ENCODE results near the gene ECD.

Gene ECD

DNA sequence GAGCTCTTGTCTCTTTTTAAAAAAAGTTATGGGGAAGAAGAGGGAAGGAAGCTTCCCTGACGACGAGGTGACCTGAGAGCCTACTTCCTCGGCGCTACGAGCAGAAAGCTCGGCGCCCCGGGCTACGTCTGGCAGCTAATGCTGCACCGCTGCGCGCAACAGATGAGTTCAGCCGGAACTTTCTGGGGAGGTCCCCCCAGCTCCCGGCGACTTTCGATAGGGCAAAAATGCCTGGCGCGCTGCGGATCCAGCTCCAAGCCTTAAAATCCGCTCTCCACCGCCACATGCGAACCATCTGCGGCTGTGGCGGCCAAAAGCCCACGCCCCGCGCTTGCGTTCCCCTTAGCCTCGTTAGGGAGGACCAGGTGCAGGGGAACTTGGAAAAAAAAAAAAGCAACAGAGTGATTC, 71.8 kb downstream of the ECD start:
- DNase-seq, result peak; percentile 71

DNA sequence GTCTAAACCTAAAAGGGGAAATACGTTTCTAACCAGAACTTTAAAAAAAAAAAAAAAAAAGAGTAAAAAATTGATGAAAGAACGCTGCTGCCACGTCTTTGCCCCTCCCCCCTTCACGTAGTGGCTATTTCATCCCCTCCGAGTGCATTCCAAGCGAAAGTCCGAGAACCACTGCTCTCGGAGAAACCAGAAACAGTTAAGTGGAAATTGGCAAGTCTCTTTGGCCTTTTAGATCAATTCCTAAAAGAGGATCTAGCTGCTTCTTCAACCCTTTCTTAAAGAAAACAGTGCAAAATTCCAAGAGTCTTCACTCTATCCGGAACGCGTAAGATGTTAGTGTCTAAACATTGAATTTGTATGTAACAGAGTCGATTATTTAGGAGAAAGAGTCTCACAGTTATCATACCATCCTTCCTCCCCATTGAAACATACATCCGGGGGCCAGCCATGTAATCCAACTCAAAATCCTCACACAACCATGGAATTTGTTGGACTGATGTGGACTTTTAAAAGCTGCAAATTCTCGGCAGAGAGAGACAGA, 72.3 kb downstream of the ECD start:
- DNase-seq, result peak; percentile 53

DNA sequence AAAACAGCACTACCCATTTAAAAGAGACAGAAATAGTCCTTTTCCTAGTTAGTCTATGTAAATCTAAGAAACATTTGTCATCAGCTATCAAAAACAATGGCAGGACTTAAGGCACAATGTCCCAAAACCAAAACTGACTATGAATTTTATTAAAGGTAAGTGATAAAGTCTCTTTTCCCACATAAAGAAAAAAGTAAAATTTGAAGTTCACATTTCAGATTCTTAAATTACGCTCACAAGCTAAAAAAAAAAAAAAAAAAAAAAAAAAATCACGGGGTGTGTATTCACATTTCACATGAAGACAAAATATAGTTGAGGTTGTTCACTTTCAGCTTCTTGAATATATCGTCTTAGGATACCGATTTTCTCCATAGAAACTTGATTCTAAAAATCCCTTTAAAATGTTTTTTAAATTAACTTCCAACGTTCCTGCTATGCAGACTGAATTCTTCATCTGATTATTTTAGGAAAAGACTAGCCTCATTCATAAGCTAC, 72.8 kb downstream of the ECD start:
- no peak for DNase-seq

DNA sequence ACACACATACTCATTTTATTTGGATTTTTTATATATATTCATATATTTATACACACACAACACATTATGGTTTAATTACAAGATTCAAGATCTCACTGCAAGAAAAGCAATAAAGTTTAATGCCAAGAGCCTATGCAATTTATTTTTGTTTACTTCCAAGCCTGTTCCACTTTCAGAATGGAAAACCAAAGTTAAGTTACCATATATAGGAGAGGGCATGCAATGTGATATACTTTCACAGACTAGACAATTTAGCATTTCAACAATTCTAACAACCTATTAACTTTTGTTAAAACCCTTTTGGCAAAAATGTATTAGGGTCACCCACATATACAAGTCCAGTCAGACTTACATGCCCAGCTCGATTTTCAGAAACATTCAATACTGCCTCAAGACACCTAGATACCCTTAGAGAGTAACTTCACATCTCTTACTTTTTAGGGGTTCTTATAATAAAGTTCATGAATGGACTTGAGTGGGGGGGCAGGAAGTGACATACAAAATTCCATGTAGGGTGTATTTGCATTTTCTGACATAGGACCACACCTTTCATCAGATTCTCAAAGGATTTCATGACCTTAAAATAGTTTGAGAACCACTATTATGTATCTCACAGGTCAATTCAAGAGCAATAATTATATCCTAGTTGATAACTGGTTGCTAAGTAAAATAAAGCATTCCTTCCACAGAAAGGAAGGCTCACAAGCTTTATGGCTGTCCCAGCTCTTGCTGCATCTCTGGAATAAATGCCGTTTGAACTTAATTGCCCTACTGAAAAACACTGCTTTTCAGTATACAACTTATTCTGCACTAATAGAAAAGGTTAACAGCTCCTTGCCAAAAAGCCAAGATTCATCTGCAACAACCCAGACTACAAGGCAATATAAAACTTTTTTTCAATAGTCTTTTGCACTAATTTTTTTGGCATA, 73.6 kb downstream of the ECD start:
- DNase-seq, result no peak

DNA sequence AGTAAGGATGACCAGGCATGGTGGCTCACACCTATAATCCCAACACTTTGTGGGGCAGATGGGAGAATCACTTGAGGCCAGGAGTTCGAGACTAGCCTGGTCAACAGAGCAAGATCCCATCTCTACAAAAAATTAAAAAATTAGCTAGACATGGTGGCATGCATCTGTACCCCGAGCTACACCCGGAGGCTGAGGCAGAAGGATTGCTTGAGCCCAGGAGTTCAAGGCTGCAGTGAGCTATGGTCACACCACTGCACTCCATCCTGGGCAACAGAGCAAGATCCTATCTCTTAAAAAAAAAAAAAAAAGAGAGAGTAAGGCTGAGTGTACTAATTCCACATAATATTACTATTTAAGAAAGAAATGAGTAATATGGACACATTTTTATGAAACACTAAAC, 75.0 kb downstream of the ECD start:
- no peak for DNase-seq

DNA sequence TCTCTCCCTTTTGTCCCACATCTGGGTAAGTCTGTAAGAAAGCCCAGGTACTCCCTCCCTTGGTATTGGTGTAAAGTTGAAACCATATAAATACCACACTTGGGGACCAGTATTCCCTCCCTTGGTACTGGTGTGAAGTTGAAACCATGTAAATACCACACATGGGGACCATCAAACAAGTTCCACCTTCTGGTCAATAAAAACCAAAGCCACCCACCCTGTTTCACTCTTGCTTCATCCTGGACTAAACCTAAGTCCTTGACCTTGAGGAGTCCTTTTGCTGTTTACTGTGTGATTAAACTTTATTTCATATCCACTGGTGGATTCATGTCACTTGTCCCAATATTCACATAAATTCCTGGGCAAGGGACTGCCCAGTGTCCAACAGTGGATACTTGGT, 79.5 kb downstream of the ECD start:
- no peak for DNase-seq

DNA sequence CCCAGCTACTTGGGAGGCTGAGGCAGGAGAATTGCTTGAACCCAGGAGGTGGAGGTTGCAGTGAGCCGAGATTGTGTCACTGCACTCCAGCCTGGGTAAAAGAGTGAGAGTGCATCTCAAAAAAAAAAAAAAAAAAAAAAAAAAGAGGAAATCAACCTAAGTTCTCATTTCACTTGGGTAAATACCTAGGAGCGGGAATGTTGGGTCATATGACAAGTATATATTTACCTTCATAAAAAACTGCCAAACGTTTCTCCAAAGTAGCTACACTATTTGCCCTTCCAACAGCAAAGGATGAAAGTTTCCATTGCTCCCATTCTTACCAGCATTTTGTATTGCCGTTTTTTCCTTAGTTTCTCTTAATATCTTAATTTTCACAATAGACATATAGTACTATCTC, 81.0 kb downstream of the ECD start:
- DNase-seq, result no peak

DNA sequence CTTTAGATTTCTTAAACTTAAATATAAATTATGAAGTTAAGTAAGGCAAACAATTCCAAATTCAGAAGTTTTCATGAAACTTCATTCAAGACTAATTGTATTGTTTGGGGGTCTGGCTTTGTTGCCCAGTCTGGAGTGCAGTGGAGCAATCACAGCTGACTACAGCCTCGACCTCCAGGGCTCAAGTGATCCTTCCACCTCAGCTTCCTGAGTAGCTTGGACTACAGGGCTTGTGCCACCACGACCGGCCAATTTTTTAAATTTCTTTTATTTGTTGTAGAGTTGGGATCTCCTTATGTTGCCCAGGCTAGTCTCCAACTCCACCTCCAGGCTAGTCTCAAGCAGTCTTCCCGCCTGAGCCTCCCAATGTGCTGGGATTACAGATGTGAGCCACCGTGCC, 83.6 kb downstream of the ECD start:
- DNase-seq, result no peak

All from NCI-H82 (cell line).